ENCODE measurements around the gene ZNF479.
"Not testable (repeated sequence)": the region's sequence is repeated elsewhere in the genome, so short reads cannot be mapped to it uniquely, and the experiment has no call there.

ZNF479 gene

GRCh38 chr7:57132336-57132735 is at the start of gene ZNF479:
TSS of gene ZNF479 (minus strand) at chr7:57132436. CDS start at chr7:57132324, 112 bp downstream.
- DNase-seq = not testable (repeated sequence)

- DNase-seq = no peak
These were observed 49.8 kb upstream of the ZNF479 start for GRCh38 chr7:57182031-57182430.

GRCh38 chr7:57181281-57181680 is 49.0 kb upstream of the ZNF479 start:
- no peak for DNase-seq

- no peak for DNase-seq
These were observed 47.7 kb upstream of the ZNF479 start for GRCh38 chr7:57179776-57180415.

GRCh38 chr7:57178768-57179139 is 46.5 kb upstream of the ZNF479 start:
- DNase-seq = no peak

- DNase-seq = no peak
These were observed 45.9 kb upstream of the ZNF479 start for GRCh38 chr7:57177856-57178767.

GRCh38 chr7:57176928-57177635 is 44.8 kb upstream of the ZNF479 start:
- DNase-seq = no peak

- DNase-seq = no peak
These were observed 33.2 kb upstream of the ZNF479 start for GRCh38 chr7:57165285-57165899.

- DNase-seq = not testable (repeated sequence)
These were observed 12.0 kb downstream of the ZNF479 start for GRCh38 chr7:57120123-57120784.

All from activated effector memory CD4-positive, alpha-beta T cell treated with Interleukin-2 at 50 U/mL for 16 hours (primary cell).